Measurements from ENCODE around the gene RFNG. TPM values are rescaled to one million over a fixed set of nuclear protein-coding genes. Genes with fewer than 3 reads are reported as not detected.

The RFNG gene
- total and polyA plus RNA-seq, 9 donors: 20.9 to 61.3 (median 44.7) TPM

GRCh38 chr17:82000803-82001570 is 50.6 kb downstream of the RFNG start:
- Histone ChIP-seq H3K36me3 (no peaks in the 10 kb centered on the region), H3K4me3 (no peak overlapping the region), H3K4me1 (ENCODE audit: insufficient read depth) (peaks cover 7% of the 10 kb centered on the region), H3K27me3 (no peaks in the 10 kb centered on the region), H3K9me3 (no peaks in the 10 kb centered on the region), H3K27ac (no peak overlapping the region)
- TF ChIP-seq CTCF (IDR thresholded peaks at IDR 0.05) (no peak), POLR2A (IDR thresholded peaks at IDR 0.05) (no peak), EP300 (IDR thresholded peaks at IDR 0.05) (no peak)
- no peak for DNase-seq
- WGBS, 3 donors: 77 to 90% (median 85%) methylated on average over 28 to 32 of the region's 32 CpGs
- intact Hi-C loops (cut with DNase I): loop anchor here in 1 of 4 donors (5.0 kb wide), 1 partner anchor 39 kb away; the partner anchor contains the start of gene NOTUM

GRCh38 chr17:81999976-82000802 is 51.4 kb downstream of the RFNG start:
- Histone ChIP-seq H3K36me3 (no peaks in the 10 kb centered on the region), H3K27ac (no peak overlapping the region), H3K27me3 (no peaks in the 10 kb centered on the region), H3K9me3 (no peaks in the 10 kb centered on the region), H3K4me1 (ENCODE audit: insufficient read depth) (peaks cover 7% of the 10 kb centered on the region), H3K4me3 (no peak overlapping the region)
- no peak for DNase-seq
- no peak for TF ChIP-seq EP300 (IDR thresholded peaks at IDR 0.05)
- TF ChIP-seq POLR2A (IDR thresholded peaks at IDR 0.05): no peak
- no peak for TF ChIP-seq CTCF (IDR thresholded peaks at IDR 0.05)
- intact Hi-C loops (cut with DNase I): loop anchor here in 2 of 4 donors (5.0 to 10.0 kb wide), 2 partner anchors 38 to 55 kb away; partner anchors contain the start of genes GPS1 (in 1 of the 2), NOTUM (in 1 of the 2) and RFNG (in 1 of the 2)
- WGBS, 3 donors: 76 to 83% (median 77%) methylated on average over 36 of the region's 36 CpGs

DNA sequence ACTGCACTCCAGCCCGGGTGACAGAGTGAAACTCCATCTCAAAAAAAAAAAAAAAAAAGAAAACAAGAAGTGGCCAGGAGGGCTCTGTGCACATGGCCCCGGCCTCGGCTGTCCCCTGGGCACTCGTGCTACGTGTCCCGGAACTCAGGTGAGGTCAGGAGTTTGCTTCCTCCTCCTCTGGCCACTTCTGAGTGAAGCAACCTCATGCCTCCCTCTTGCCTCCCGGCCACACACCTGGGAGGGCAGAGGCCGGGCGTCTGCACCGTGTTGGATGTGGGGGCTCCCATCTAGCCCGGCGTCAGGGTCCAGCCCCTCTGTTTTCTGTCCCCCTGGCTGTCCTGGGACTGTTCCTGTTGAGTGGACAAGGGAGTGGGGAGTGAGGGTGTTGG is 52.0 kb downstream of the RFNG start:
- no peaks in the 10 kb centered on the region for H3K9me3 ChIP-seq
- H3K4me1 ChIP-seq (ENCODE audit: insufficient read depth): peaks cover 7% of the 10 kb centered on the region
- no peak overlapping the region for H3K4me3 ChIP-seq
- H3K27me3 ChIP-seq: no peaks in the 10 kb centered on the region
- H3K27ac ChIP-seq: no peak overlapping the region
- no peak for DNase-seq
- TF ChIP-seq CTCF (IDR thresholded peaks at IDR 0.05): no peak
- no peak for TF ChIP-seq POLR2A (IDR thresholded peaks at IDR 0.05)
- no peak for TF ChIP-seq EP300 (IDR thresholded peaks at IDR 0.05)
- no peaks in the 10 kb centered on the region for H3K36me3 ChIP-seq
- intact Hi-C loops (cut with DNase I): loop anchor here in 1 of 4 donors (10.0 kb wide), 1 partner anchor 55 kb away; the partner anchor contains the start of genes GPS1 and RFNG
- 82 to 92% (median 89%) methylated on average over 12 of the region's 12 CpGs for WGBS, 3 donors

DNA sequence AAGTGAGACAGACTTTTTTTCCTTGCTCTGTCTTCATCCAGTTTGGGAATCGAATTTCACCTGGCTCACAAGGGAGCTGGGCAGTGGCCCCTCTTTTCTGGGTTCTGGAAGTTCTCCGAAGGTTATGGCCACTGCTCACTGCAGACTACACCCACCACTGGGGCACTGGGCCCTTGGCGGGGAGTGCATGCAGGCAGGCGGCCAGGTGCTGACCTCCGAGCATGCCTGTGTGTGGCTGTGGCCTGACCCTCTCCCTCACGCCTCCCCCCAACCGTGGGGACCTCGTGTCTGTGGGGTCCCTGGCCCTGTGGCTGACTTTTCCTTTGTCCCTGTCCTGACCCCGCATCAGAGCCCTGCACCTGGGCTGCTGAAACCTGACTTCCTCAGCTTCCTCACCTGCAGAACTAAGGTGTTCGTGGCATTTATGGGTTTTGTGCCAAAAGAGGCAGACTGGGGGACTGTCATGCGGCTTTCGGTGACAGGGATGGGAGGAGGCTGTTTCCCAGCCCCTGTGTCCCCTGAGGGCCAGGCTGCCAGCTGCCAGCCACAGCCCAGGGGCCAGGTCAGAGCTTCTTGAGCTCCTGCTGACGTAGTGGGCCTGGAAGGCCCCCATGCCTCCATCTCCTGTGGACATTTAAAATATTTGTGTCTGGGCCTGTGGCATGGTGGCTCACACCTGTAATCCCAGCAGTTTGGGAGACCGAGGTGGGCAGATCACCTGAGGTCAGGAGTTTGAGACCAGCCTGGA is 52.7 kb downstream of the RFNG start:
- Histone ChIP-seq H3K36me3 (no peaks in the 10 kb centered on the region), H3K4me1 (ENCODE audit: insufficient read depth) (peaks cover 5% of the 10 kb centered on the region), H3K27ac (no peak overlapping the region), H3K4me3 (no peak overlapping the region), H3K9me3 (no peaks in the 10 kb centered on the region), H3K27me3 (no peaks in the 10 kb centered on the region)
- DNase-seq: no peak
- TF ChIP-seq POLR2A (IDR thresholded peaks at IDR 0.05) (no peak), CTCF (IDR thresholded peaks at IDR 0.05) (no peak), EP300 (IDR thresholded peaks at IDR 0.05) (no peak)
- 87 to 91% (median 88%) methylated on average over 14 of the region's 14 CpGs for WGBS, 3 donors
- intact Hi-C loops (cut with DNase I): loop anchor here in 1 of 4 donors (10.0 kb wide), 1 partner anchor 56 kb away; the partner anchor contains the start of genes GPS1 and RFNG
